K562 (cell line): ENCODE measurements around the gene ATP10B. TPM values are rescaled to one million over a fixed set of nuclear protein-coding genes. Genes with fewer than 3 reads are reported as not detected.

ENCODE experiments used
- RBFOX2 ChIP-seq: fragments of 200-400 bp; formaldehyde crosslinking; IDR thresholded peaks from 2 replicates; pipeline ENCODE4 v1.6.1; 2017; ENCODE audit warnings: low read depth, mild to moderate bottlenecking, low read length, moderate library complexity
- RBM17 ChIP-seq: fragments of 200-400 bp; formaldehyde crosslinking; IDR thresholded peaks from 2 replicates; pipeline ENCODE4 v1.6.1; 2017; ENCODE audit warnings: low read depth, mild to moderate bottlenecking, low read length, borderline replicate concordance
- SNAPC5 ChIP-seq: fragments of 250-450 bp; sonication (Bioruptor Pico); IDR thresholded peaks from 2 replicates; pipeline ENCODE4 v1.8.0; 2021; ENCODE audit warnings: moderate library complexity, mild to moderate bottlenecking, inconsistent platforms
- THAP12 ChIP-seq: fragments of 250-450 bp; sonication (Bioruptor Pico); IDR thresholded peaks from 2 replicates; pipeline ENCODE4 v1.9.0; 2021; ENCODE audit warnings: mild to moderate bottlenecking, inconsistent platforms
- ZNF121 ChIP-seq: sonication (generic); formaldehyde crosslinking; conservative IDR thresholded peaks from 2 replicates; pipeline ENCODE4 v1.8.0; 2022; ENCODE audit warnings: missing genetic modification reagents
- polyA plus RNA-seq, 8 experiments: library from polyadenylated mRNA; depleted of rRNA in 4 of 8; stranded (reverse) in 5 of 8; unstranded in 3 of 8; fragments of >200 nt; fragmentation: Nextera tagmentation in 2 of 8; fragmentation: Illumina TruSeq in 1 of 8; extraction: Ambion mirVana in 2 of 8; extraction: Trizol in 1 of 8; gene quantifications; 2 replicates each; pipeline versions ENCODE4 v1.2.1 to v1.2.3, GENCODE V29; 2011 to 2014; ENCODE audit warnings: inconsistent platforms in 1 of 8, missing spikeins in 1 of 8
- total RNA-seq, 7 experiments: library from RNA; depleted of rRNA in 6 of 7; stranded (reverse); fragments of >200 nt in 6 of 7; fragmentation: Illumina TruSeq in 2 of 7; extraction: Trizol in 2 of 7; gene quantifications; 2 replicates each; pipeline versions ENCODE4 v1.2.1 to v1.2.3, GENCODE V29; 2011 to 2021; ENCODE audit warnings: low replicate concordance in 1 of 7
- TF ChIP-seq, protein P1 (sequence below): sonication (generic); formaldehyde crosslinking; IDR thresholded peaks from 2 replicates; pipeline ENCODE4 v1.5.0; 2020; ENCODE audit warnings: missing genetic modification reagents
- TF ChIP-seq, protein P2 (sequence below): fragments of 200-800 bp; sonication (Bioruptor generic); IDR thresholded peaks from 2 replicates; pipeline ENCODE4 v1.6.1; 2017; ENCODE audit warnings: missing genetic modification characterization, missing compliant biosample characterization

Gene ATP10B
- total and polyA plus RNA-seq, 9 of the 15 experiments (the other 6 are each of a cell fraction or from before 2014, with no cell fraction given) = 0.04 TPM; not detected in 8

DNA sequence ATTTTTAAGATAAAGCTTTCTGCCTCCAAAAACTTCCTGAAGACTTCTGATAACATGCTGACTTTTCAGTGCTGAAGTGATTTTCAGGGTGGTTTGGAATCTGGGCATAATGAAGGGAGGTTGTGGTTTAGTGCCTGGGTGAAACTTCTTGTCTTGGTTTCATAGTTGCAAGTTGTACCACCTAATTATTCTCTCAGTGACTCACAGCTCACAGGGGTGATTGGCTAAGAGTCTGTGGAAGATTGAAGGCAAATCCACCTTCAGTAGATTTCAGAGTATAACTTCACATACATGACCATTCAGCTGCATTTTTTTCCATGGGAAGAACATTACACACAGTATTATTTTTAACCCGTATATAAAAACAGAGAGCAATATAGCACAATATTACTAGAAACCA is 230.5 kb downstream of the ATP10B start (continued):
- TF ChIP-seq, protein P1, sequence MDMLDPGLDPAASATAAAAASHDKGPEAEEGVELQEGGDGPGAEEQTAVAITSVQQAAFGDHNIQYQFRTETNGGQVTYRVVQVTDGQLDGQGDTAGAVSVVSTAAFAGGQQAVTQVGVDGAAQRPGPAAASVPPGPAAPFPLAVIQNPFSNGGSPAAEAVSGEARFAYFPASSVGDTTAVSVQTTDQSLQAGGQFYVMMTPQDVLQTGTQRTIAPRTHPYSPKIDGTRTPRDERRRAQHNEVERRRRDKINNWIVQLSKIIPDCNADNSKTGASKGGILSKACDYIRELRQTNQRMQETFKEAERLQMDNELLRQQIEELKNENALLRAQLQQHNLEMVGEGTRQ (CRISPR knock-in tag) = no peak
- TF ChIP-seq SNAPC5 (CRISPR knock-in tag) = no peak
- no peak for TF ChIP-seq RBFOX2
- TF ChIP-seq, protein P2, sequence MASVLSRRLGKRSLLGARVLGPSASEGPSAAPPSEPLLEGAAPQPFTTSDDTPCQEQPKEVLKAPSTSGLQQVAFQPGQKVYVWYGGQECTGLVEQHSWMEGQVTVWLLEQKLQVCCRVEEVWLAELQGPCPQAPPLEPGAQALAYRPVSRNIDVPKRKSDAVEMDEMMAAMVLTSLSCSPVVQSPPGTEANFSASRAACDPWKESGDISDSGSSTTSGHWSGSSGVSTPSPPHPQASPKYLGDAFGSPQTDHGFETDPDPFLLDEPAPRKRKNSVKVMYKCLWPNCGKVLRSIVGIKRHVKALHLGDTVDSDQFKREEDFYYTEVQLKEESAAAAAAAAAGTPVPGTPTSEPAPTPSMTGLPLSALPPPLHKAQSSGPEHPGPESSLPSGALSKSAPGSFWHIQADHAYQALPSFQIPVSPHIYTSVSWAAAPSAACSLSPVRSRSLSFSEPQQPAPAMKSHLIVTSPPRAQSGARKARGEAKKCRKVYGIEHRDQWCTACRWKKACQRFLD (CRISPR knock-in tag) = no peak
- no peak for TF ChIP-seq ZNF121 (CRISPR knock-in tag)
- no peak for TF ChIP-seq THAP12 (CRISPR knock-in tag)
- TF ChIP-seq RBM17 = no peak
